Right cardiac atrium (tissue), 5 donors: ENCODE measurements around the gene JAZF1. TPM values are rescaled to one million over a fixed set of nuclear protein-coding genes. Genes with fewer than 3 reads are reported as not detected.
A peak's percentile ranks its signal among the peaks of the same experiment; 100 is the strongest.
"Not testable (repeated sequence)": the region's sequence is repeated elsewhere in the genome, so short reads cannot be mapped to it uniquely, and the experiment has no call there.

ENCODE experiments used
- ATAC-seq, 2 donors: fragments of 200-7000 bp; cut with Tn5 transposase; one replicate each; pipeline versions ENCODE4 v1.8.0 to v1.9.1; 2020; ENCODE audit warnings: moderate library complexity in 2 of 2, mild to moderate bottlenecking in 1 of 2
- DNase-seq, 3 donors: peaks; one replicate each; pipeline ENCODE4 v3.0.0-alpha.2; 2020
- H3K27ac ChIP-seq: one replicate; pipeline ENCODE4 v1.5.1; 2013; ENCODE audit warnings: mild to moderate bottlenecking, low read length, control low read depth, moderate library complexity
- H3K27me3 ChIP-seq: one replicate; pipeline ENCODE4 v1.6.1; 2013; ENCODE audit not compliant: control insufficient read depth, insufficient read depth
- H3K4me1 ChIP-seq: one replicate; pipeline ENCODE4 v1.6.1; 2013; ENCODE audit warnings: low read length; ENCODE audit not compliant: control insufficient read depth, insufficient read depth
- H3K4me3 ChIP-seq: one replicate; pipeline ENCODE4 v1.5.1; 2013; ENCODE audit warnings: low read length, control low read depth
- H3K9me3 ChIP-seq: one replicate; pipeline ENCODE4 v1.6.1; 2013; ENCODE audit warnings: low read length; ENCODE audit not compliant: control insufficient read depth
- WGBS: extraction: QIAGEN DNeasy Blood & Tissue Kit; methylation state at CpG from one replicate; pipeline ENCODE4 v1.1.7; 2013; 5-methylcytosine and 5-hydroxymethylcytosine counted together
- intact Hi-C, 4 donors: fragments of 100-400 bp; cut with DNase I; formaldehyde crosslinking; loops; one replicate each; pipeline versions ENCODE4 v1.11.0 to v1.14.0; 2022 to 2023
- polyA plus RNA-seq: library from polyadenylated mRNA; stranded (reverse); fragments of 200-250 nt; gene quantifications from one replicate; pipeline ENCODE4 v1.2.3, GENCODE V29; 2013
- total RNA-seq, 4 donors: library from RNA; stranded (reverse); fragmentation: NEBNext Ultra II Directional; extraction: Animal tissue kit (Norgen Biotek cat#: 25700); gene quantifications; one replicate each; pipeline ENCODE4 v1.2.1, GENCODE V29; 2021
- donor health status: healthy with polysubstance abuse.
- donor health status: DM: no; HTN: yes; CAD: no.
- donor health status: DM: no; HTN: no; CAD: no.
- donor health status: DM: no; HTN: yes; CAD: no; lungs with severe emphysema.
- donor health status: DM: yes; HTN: yes; CAD: no.

JAZF1 gene
- total and polyA plus RNA-seq, 5 donors, result 12.9 to 27.4 (median 23.9) TPM

- not testable (repeated sequence) for ATAC-seq
Measured at GRCh38 chr7:27886710-27887109, 293.9 kb downstream of the JAZF1 start.

GRCh38 chr7:27885652-27886051, 294.9 kb downstream of the JAZF1 start:
- no peak overlapping the region for H3K27ac ChIP-seq
- no peaks in the 10 kb centered on the region for H3K9me3 ChIP-seq
- H3K27me3 ChIP-seq, result no peaks in the 10 kb centered on the region
- WGBS, result 93% methylated on average over 2 of the region's 2 CpGs
- ATAC-seq (no peak), DNase-seq (no peak)
- H3K4me3 ChIP-seq, result no peak overlapping the region
- intact Hi-C loops, result no loop called here
- no peaks in the 10 kb centered on the region for H3K4me1 ChIP-seq

More at GRCh38 chr7:27886710-27887109, 293.9 kb downstream of the JAZF1 start:
- DNase-seq, intact Hi-C loops, H3K9me3 ChIP-seq, H3K27ac ChIP-seq, H3K4me3 ChIP-seq, H3K4me1 ChIP-seq, H3K27me3 ChIP-seq: not testable (repeated sequence)
- WGBS, result 96% methylated on average over 3 of the region's 3 CpGs

GRCh38 chr7:27883696-27884095, 296.9 kb downstream of the JAZF1 start:
- H3K27me3 ChIP-seq, result no peaks in the 10 kb centered on the region
- no peaks in the 10 kb centered on the region for H3K9me3 ChIP-seq
- H3K4me3 ChIP-seq, result no peak overlapping the region
- 60% methylated on average over 4 of the region's 4 CpGs for WGBS
- no peak overlapping the region for H3K27ac ChIP-seq
- DNase-seq (no peak), ATAC-seq (no peak)
- intact Hi-C loops, result no loop called here
- H3K4me1 ChIP-seq, result no peaks in the 10 kb centered on the region

- H3K9me3 ChIP-seq, result no peaks in the 10 kb centered on the region
- 80% methylated on average over 8 of the region's 8 CpGs for WGBS
- H3K27me3 ChIP-seq, result no peaks in the 10 kb centered on the region
- intact Hi-C loops, result no loop called here
- no peak overlapping the region for H3K4me3 ChIP-seq
- ATAC-seq, result no peak
- no peak overlapping the region for H3K27ac ChIP-seq
- no peak for DNase-seq
- H3K4me1 ChIP-seq, result peaks cover 8% of the 10 kb centered on the region
Measured at GRCh38 chr7:27876756-27877155, 303.8 kb downstream of the JAZF1 start.

GRCh38 chr7:27875832-27876231, 304.8 kb downstream of the JAZF1 start:
- 96% methylated on average over 2 of the region's 2 CpGs for WGBS
- ATAC-seq (no peak), DNase-seq (no peak)
- no peaks in the 10 kb centered on the region for H3K9me3 ChIP-seq
- H3K27me3 ChIP-seq, result no peaks in the 10 kb centered on the region
- intact Hi-C loops, result no loop called here
- peaks cover 8% of the 10 kb centered on the region for H3K4me1 ChIP-seq
- no peak overlapping the region for H3K4me3 ChIP-seq
- H3K27ac ChIP-seq, result no peak overlapping the region

- peaks cover 8% of the 10 kb centered on the region for H3K4me1 ChIP-seq
- WGBS, result 97% methylated on average over 9 of the region's 9 CpGs
- no peaks in the 10 kb centered on the region for H3K9me3 ChIP-seq
Measured at GRCh38 chr7:27875061-27875460, 305.5 kb downstream of the JAZF1 start.

GRCh38 chr7:27873981-27874957, 306.3 kb downstream of the JAZF1 start:
- Histone ChIP-seq H3K4me1 (peaks cover 8% of the 10 kb centered on the region), H3K27me3 (no peaks in the 10 kb centered on the region), H3K9me3 (no peaks in the 10 kb centered on the region), H3K4me3 (no peak overlapping the region), H3K27ac (no peak overlapping the region)
- peak; percentile 70 to 76 for ATAC-seq
- intact Hi-C loops, result no loop called here
- WGBS, result 68% methylated on average over 13 of the region's 13 CpGs
- peak; percentile 29 to 76 (median 64) for DNase-seq

More at GRCh38 chr7:27875061-27875460, 305.5 kb downstream of the JAZF1 start:
- Histone ChIP-seq H3K27ac (no peak overlapping the region), H3K27me3 (no peaks in the 10 kb centered on the region), H3K4me3 (no peak overlapping the region)
- DNase-seq (no peak), ATAC-seq (no peak)
- intact Hi-C loops, result no loop called here

GRCh38 chr7:27872356-27873275, 308.0 kb downstream of the JAZF1 start:
- DNase-seq (no peak), ATAC-seq (no peak)
- H3K27ac ChIP-seq, result no peak overlapping the region
- H3K4me3 ChIP-seq, result no peak overlapping the region
- no peaks in the 10 kb centered on the region for H3K27me3 ChIP-seq
- no peaks in the 10 kb centered on the region for H3K9me3 ChIP-seq
- intact Hi-C loops, result no loop called here
- 51% methylated on average over 17 of the region's 17 CpGs for WGBS
- peaks cover 8% of the 10 kb centered on the region for H3K4me1 ChIP-seq

- ATAC-seq, result no peak
- Histone ChIP-seq H3K4me1 (peaks cover 8% of the 10 kb centered on the region), H3K27me3 (no peaks in the 10 kb centered on the region), H3K4me3 (no peak overlapping the region), H3K9me3 (no peaks in the 10 kb centered on the region), H3K27ac (no peak overlapping the region)
- no peak for DNase-seq
- intact Hi-C loops, result no loop called here
- 78% methylated on average over 6 of the region's 6 CpGs for WGBS
Measured at GRCh38 chr7:27871866-27872265, 308.7 kb downstream of the JAZF1 start.

- no peaks in the 10 kb centered on the region for H3K27me3 ChIP-seq
- no peak overlapping the region for H3K4me3 ChIP-seq
- H3K4me1 ChIP-seq, result peaks cover 8% of the 10 kb centered on the region
- no peak overlapping the region for H3K27ac ChIP-seq
- H3K9me3 ChIP-seq, result no peaks in the 10 kb centered on the region
- 96% methylated on average over 3 of the region's 3 CpGs for WGBS
- intact Hi-C loops, result no loop called here
- no peak for DNase-seq
- ATAC-seq, result no peak
Measured at GRCh38 chr7:27871086-27871485, 309.5 kb downstream of the JAZF1 start.

- no peaks in the 10 kb centered on the region for H3K27me3 ChIP-seq
- no peak overlapping the region for H3K4me3 ChIP-seq
- ATAC-seq, result no peak
- DNase-seq, result no peak
- no peaks in the 10 kb centered on the region for H3K9me3 ChIP-seq
- H3K27ac ChIP-seq, result no peak overlapping the region
- intact Hi-C loops, result no loop called here
- peaks cover 8% of the 10 kb centered on the region for H3K4me1 ChIP-seq
- 92% methylated on average over 5 of the region's 5 CpGs for WGBS
Measured at GRCh38 chr7:27870595-27870994, 310.0 kb downstream of the JAZF1 start.
